ENCODE results near the gene RCSD1.

The RCSD1 gene

DNA sequence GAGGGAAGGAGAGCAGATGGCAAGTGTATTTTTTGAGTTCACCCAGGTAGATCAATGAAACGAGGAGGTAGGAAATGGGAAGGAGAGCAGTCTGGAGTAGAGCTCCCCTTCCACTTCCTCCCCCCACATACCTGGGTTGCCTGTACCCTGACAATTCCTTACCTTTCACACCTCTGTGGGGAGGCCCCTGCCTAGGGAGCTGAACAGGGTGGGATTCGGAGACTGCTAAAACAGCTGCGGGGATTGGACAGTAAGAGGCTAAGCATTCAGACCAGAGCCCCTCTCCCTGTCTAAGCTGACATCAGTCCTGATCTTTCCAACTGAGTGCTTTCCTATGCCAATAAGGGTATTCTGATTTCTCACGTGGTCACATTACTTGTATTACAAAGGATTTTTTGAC lies 14.5 kb downstream of the RCSD1 start:
- DNase-seq = no peak

DNA sequence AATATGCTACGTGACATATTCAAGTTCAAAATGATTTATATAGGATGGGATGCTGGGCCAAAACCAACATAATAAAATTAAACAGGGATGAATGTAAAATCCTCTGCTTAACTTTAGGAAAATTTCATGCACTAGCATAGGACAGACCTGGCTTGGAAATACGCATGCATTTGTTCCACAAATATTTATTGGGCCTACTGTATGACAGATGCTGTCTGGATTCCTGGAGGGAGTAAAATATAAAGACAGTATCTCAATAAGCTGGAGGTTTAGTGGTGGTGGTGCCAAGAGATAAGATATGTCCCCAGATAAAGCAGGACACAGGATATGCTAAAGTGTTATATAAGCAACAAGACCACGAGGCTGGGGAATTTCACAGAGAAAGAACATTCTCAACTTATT lies 15.1 kb downstream of the RCSD1 start:
- DNase-seq = no peak

DNA sequence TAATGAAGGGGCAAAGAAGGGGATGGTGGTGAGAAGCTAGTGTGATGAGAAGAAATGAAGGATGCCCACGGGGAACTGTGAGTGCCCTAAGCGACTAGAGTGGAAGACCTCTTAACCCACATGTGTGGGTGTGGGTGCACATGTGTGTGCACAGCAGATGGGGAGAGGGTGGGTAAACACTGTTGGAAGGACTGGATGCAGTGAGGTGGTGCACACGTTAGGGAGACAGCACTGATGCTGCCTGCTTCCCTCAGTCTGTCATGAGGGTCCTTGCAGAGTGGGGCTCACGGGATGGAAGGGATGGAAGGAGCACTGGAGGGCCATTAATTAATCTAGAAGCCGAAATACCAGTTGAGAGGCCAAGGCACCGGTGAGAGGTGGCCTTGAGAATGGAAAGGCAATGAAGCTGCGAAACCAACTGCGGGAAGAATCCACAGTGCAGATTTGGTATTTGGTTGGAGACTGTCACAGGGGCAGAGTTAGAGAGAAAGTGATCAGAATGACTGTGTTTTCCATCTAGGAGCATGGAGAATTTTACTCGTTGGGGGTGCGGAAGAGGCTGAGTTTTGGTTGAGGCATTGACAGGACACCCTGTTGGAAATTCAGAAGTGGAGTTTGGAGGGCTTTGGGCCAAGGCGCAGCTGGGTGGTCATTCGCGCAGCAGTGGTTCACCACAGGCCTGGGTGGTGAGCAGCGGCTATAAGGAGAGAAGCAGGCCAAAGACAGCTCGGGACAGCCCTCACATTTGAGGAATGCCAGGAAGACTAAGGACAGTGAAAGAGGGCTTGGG lies 15.8 kb downstream of the RCSD1 start:
- DNase-seq = no peak

DNA sequence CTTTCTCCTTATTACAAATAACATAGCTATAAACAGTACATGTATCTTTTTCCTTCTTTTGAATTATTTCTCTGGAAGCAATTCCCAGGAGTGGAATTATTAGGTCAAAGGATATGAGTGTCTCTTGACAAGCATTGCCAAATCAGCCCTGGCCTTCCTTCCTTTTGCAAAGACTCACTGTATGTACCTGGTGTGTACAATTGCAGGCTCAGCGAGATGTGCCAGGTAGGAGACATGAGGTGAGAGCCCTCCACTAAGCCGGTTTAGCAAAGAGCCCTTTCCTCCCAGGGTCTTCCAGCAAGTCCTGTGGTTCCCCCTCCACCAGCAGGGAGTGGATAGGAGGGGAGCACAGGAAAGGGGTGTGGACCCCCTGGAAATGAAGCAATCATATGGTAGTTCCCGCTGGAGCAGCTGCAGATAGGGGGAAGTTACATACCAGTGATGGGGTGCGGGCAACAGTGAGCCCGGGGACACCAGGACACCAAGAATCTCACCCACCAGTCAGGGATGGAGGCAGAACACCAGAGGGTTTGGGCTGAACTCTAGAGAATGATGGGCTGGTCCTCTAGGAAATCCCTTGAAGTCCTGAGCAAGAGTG lies 18.3 kb downstream of the RCSD1 start:
- no peak for DNase-seq

DNA sequence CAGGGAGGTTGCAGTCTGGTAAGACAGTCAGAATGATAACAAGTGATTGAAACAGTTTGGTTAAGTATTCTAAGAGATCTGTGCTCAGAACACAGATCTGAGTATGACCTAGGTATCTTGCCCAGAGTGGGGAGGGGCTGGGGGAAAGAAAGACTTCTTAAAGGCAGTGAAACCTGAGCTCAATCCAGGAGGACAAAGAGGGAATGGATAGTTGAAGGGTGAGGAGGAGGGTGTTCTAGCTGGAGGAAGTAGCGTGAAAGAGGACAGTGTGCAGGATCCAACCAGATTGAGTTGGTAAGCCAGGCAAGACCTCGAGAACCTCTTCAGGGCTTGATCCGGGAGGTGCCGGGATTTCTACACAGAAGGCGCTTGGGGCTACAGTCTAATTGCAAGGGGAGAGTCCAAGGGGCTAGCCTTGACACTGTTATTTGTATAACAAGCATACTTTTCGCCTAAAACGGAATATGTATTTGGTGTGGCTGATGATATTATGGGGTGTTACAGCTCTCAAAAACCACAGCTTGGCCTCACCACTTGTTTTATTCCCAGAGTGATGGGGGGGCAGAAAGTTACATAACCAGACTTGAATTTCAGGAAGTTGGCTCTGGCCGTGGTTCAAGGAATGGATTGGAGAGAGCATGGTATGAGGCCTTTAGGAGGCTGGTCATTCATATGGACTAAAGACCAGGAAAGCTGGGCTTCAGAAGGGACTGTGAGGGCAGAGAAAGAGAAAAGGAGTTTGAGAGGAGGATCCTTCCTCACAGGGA lies 19.1 kb downstream of the RCSD1 start:
- no peak for DNase-seq

DNA sequence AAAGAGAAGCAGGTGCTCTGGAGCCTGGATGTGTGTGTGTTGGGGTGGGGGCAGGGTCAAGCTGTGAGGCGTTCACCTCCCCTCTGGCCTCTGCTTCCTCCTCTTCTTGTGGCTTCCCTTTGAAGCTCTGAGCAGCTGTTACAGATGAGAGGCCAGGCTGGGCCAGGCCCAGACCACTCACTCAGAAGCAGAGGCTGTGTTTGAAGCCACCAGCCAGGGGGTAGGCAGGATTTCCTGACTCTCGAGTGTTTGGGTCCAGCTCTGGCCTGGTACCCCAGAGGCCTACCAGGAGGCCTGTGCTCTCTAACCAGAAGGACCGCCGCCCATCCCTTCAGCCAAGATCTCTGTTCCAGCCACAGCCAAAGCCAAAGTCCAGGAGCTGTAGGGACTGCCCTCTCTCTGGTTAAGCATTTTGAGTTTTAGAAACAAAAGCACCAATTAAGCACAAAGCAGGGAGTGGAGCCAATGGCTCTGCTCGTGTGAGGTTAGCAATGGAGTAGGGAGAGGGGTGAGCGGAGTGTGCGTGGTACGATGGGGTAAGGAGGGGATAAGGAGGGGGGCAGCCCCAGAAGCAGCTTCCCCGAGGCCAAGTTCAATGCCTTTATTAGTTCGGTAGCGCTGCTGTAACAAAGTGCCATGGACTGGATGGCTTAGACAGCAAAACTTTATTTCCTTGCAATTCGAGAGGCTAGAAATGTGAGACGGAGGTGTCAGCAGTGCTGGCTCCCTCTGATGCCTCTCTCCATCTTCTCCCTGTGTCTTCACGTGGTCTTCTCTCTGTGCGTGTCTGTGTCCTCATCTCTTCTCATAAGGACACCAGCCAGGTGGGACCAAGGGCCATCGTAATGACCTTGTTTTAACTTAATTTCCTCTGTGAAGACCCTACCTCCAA lies 20.5 kb downstream of the RCSD1 start:
- DNase-seq = no peak

DNA sequence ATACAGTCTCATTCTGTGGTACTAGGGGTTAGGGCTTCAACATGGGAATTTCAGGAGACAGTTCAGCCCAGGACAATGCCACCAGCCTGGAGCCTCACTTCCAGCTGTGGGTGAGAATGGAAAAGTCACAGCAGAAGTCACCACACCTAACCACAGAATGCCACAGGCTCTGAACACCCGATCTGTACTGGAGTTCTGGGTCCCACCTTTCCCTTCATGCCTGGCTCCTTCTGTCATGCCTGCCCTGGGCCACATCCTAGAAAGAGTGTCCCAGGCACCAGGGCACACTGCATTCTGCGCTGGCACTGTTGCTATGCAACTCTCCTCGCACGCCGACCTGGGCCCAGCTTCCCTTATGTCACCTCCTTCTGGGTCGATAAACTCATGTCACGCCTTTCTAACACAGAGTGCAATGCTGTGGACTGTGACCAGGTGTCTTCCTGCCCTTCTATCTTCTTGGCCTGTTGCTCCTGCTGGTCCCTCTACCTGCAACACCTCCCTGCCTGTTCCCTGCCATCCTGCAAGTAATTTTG lies 21.2 kb downstream of the RCSD1 start:
- no peak for DNase-seq

DNA sequence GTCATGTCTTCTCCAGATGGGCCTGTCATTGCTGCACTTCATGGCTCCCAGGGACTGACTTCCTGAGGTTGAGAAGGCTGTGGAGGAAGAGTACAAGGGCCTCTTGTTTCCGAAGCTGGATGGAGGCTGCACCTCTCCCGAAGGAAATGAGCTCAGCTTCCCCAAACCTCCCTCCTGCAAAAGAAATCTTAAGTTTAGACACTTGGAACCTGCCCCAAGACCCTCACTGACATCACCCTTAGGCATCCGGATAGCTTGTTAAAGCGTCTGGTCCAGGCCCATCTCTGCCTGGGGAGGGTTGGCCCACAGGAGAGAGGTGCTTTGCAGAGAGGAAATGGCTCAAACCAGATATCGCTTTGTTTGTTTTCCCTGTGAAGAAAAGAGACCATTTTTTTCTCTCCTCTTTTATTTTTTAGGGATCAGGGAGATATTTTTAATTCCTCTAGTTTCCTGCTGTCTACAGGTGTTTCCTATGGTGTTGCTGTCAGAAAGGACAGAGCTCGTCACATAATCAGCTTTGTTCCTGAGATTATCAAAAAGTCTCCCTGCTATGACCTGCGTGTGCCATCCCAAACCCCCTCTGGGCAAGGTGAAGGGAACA lies 25.0 kb downstream of the RCSD1 start:
- DNase-seq = no peak

DNA sequence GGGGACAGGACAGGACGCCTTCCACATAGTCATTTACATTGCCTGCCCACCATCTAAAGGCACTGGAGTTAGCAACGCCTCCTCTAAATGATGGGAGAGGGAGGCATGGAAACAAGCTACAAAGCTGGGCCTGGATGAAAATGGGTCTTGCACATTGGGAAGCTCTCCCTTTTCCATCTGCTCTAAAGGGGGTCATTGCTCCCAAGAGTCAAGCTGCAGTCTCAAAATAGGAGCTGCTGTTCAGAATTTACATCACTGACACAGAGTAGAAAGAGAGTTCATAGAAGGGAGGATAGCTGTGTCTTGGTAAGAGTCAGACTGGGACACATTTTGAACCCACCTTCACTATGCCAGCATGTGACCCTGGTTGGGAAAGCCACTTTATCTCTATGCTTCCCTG lies 26.6 kb downstream of the RCSD1 start:
- DNase-seq = no peak

DNA sequence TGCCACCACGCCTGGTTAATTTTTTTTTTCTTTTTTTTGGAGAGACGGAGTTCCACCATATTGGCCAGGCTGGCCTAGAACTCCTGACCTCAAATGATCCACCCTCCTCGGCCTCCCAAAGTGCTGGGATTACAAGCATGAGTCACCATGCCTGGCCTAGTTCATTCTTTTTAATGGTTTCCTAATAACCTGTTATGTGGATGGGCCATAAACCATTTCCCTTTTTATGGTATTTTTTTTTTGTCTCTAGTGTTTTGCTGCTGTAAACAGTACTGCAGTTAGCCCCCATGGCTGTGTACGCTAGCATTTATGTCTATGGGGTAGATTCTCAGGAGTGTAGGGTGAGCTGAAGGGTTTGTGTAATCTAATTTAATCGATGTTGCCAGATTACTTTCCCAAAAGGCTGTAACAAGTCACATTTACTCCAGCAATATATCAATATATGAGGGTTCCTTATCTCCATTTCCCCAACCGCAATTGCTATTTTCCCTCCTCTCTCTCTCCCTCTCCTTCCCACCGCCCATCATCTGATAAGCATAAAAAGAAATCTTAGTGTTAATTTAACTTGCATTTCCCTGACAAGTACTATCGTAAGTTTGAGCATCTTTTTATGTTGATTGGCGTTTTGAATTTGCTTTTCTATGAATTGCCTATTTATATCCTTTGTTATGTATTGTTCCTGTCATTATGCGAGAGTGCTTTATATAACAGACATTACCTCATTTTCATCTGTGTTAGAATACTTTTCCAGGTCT lies 28.7 kb downstream of the RCSD1 start:
- DNase-seq = no peak

DNA sequence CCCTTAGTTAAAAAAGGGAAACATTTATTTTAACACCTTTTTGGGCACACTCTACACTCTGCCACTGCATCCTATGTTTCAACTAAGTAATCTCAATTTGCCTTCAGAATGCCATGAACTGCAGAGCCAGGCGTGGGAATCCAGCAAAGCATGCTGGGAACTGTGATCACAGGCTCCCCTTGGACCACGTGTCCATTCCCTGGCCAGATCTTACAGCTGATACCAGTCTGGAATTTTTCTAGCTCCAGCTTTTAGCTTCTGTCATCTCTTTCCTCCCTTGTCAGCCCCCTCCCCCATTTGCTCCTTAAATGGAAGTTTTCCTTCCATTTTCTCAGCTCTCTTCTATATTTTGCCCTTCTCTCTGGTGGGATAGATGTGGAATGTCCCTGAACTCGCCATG lies 29.4 kb downstream of the RCSD1 start:
- no peak for DNase-seq

DNA sequence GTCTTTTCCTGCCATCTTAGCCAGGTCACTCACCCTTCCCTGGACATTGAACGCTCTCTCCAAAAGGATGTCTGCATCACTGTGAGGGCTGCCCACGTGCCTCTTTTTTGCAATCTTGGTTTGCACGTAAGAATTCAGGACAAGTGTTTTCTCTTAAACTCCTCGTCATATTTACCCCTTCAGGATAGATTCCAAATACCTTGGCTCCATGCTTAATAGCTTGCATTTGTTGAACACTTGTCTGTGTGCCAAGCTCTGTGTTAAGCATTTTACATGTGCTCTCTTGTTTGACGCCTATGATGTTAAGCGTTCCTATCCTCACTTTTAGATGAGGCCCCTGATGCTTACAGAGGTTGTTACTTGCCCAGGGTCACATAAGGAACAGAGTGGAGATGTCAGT lies 29.8 kb downstream of the RCSD1 start:
- no peak for DNase-seq

DNA sequence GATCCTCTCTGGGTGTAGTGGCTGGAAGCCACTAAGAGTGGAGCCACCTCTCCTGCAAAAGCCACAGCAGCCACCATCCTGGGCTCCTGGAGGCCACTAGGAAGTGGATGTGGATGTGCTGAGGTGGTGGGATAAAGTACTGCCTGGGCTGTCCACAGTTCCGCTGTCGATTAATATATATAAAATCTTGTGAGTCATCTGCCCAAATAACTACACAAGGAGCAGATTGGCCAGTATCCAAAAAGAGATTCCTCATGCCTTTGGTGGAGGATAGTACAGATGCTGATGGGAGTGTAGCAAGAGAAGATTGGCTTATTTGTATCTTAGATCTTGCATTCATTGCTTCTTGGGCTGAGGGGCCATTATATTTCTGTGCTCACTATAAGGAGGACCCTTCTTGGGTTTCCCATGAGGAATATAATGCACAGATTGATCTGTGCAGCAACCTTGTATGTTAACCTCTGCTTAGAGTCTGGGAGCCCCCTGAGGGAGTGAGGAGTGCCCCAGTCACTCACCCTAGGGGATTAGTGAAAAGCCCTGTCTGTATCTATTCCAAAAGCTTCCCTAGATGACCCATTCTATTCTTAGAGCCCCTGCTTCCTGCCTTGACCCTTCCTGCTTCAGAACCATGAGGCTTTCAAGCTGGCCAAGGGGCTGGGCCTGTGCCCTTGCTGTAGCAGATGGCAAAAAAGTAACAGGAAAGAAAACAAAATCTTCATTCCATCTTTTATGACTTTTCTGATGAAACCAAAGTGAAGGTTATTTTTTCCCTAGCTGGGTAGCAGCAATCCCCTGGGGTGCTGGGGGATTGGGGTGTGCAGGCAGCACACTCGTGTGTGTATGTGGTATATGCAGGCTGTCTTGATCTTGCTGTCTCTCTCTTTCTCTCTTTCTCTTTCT lies 31.7 kb downstream of the RCSD1 start:
- DNase-seq = no peak

DNA sequence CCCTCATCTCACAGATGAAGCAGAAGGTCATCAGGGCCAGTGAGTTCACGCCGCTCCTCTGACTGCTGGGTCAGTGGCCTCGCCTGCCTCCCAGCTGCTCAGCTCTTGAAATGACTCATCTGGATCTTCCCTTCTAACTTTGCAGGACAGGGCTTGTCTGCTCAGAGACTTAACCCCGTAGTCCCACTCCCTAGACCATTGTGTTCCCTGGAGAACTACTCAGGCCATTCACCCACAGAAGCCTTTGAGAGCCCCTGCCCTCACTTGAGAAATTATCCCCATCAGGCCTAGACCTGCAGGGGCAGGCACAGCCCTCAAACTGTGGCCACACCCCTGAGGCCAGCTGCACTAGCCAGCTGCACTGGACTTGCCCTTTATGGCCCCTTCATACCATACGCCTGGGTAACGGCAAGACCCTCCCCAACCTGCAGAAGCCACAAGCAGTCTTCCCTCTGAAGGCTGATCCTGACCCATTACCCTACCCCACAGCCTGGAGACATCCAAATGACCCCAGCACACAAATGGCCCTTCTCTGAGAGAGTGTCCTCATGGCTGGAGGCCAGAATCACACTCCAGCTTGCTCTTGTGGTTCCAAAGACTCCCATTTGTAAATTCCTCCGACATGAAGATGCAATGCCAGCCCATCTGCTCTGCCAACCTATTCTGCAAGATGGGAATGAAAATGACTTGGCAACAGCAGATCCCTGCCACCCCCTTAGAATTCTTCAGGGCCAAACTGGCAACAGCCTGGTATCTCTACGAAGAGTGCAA lies 33.2 kb downstream of the RCSD1 start:
- DNase-seq = no peak

DNA sequence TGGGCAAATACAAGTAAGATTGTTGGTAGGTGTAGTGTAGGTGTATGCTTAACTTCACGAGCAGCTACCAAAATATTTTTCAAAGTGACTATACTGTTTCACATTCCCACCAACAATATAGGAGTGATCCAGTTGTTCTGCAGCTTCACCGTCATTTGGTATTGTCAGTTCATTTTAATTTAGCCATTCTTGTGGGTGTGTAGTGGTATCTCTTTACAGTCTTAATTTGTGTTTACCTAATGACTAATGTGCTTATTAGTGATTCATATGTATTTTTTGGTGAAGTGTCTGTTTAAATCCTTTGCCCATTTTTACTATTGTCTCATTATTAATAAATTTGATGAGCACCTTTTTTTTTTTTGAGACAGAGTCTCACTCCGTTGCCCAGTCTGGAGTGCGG lies 35.4 kb downstream of the RCSD1 start:
- no peak for DNase-seq

DNA sequence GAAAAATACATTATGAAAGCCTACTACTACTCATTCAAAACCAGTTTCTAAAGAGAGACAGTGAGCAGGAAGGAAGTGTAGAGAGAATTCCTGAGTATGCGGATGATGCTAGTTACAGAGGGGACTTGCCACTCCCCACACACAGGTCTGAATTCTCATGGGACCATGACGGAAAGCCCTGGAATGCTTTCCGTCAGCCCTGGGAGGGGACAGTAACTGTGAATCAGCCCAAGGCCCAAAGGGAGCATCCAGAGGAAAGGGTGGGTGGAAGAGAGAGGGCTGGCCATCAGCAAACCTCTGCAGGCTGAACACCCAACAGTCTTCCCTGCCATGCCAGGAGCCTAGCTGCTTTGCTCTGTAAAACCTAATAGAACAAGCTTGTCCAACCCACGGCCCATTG lies 36.4 kb downstream of the RCSD1 start:
- DNase-seq = no peak

DNA sequence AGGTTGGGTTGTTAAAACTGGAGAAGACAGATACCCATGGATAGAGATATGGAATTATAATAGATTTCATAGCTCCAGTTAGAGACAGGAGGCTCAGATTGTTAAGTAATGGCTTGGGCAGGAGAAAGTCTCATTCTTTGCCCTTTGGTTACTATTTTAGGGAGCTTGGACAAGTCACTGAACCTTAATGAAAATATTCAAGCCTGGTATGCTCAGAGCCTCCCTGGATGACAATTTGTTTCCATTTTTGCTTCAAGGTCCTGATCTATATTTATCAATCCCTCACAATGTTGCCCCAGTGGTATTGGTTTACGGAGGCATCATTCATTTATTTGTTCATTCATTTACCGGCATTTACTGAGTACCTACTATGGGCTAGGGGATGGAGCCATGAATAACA lies 37.5 kb downstream of the RCSD1 start:
- no peak for DNase-seq

DNA sequence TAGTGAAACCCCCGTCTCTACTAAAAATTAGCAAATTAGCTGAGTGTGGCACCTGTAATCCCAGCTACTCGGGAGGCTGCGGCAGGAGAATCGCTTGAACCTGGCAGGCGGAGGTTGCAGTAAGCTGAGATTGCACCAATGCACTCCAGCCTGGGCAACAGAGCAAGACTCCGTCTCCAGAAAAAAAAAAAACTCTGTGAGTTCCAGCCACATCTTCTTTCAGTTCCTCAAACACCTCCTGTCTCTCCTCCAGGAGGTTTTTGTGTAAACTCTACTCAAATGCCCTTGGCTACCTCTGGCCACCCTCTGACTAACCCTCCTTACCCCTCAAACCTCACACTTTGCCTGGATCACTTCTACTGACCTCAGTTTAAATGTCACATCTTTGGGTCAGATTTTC lies 38.1 kb downstream of the RCSD1 start:
- DNase-seq = no peak

DNA sequence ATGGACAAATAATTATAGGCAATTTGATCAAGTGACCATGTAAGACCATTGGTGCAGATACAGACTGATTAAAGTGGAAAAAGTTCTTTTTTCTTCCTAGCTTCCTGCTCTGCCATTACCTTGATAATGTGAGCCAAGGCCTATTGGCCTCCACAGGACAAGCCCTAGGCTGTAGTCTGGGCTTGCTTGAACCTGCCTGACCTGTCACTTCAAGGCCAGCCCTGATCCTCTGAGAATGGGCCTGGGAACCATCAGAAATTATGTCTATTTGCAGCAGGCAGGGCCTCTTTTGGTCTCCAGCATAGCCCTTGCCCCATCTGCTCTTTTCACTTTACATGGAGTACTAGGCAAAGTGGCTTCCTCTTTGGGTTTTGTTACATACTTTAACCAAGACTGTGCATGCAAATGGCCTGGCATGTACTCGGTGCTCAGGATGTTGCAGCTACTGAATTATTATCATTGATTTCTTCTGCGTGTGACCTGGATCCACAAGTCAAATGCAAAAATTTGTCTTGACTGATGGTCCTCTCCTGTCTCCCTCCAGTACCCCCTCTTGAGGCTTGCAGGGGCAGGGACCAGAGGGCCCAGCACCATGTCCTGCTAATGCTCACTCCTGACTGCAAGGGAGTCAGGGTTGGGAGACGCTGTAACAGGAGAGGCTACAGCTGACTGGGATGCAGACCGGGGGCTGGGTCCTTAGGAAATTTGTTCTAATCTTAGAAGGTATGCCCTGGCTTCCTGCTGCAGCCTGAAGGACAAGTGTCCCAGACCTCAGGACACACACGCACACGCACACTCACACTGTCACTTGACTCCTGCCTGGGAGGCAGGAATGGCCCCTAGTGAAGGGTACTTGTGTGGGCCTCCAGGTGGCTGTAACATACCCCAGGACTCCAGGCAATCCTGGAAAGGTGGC lies 39.4 kb downstream of the RCSD1 start:
- no peak for DNase-seq
